ENCODE results near the gene ROR2. TPM values are rescaled to one million over a fixed set of nuclear protein-coding genes. Genes with fewer than 3 reads are reported as not detected.

The ROR2 gene
- total RNA-seq, 4 donors from 2014 or later: 0.70 to 9.9 (median 4.1) TPM

DNA sequence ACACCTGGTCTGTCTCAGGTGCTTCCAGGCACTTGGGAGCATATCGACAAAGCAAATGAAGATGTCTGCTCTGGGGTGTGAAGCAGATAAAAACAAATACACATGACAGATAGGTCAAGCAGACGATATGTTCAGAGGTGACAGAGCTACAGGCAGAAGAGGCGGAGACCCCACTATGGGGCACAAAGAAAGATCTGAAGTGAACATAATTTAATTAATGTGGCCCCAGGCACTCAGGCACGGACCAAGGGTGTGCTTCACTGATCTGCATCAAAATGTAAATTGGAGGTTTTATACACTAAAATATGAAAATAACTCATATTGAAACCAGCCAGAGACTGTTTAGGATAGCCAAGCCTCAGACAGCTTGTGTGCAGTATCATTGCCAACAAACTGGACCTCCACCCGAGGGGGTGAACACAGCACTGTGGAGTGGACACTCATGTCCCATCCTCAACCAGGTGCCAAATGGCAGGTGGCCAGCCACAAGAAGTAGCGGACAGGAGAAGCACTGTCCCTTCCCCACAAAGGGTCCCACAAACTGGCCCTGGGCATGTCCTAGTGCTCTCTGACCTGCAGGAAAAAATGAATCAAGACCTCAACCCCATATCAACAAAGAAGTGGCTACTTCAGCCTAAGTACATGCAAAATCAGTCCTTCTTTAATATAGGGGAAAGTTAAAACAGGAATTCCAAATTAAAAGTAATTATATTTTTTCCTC is 29.2 kb downstream of the ROR2 start:
- Histone ChIP-seq H3K36me3 (no peaks in the 10 kb centered on the region), H3K4me1 (no peaks in the 10 kb centered on the region), H3K27ac (no peak overlapping the region), H3K4me3 (no peak overlapping the region), H3K27me3 (no peaks in the 10 kb centered on the region), H3K9me3 (no peaks in the 10 kb centered on the region)
- no peak for DNase-seq
- TF ChIP-seq POLR2A (IDR thresholded peaks at IDR 0.05): no peak

DNA sequence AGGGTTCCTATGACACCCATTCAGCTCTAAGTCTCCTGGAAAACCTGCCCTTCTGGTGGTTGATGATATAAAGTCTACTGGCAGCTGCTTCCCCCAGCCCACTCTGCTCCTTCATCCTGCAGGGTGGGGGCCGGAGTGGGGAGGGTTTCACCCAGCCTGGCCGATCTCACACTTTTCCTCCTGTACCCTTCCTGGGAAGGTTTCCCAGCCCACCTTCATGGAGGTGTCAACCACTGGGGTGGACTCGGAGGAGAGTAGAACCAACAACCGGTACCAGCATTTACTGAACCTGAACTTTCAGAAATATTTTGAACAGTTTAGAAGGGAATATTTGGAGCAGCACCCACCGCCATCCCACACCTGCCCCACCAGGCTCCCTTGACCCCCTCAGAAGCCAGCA is 30.4 kb downstream of the ROR2 start:
- Histone ChIP-seq H3K36me3 (no peaks in the 10 kb centered on the region), H3K9me3 (no peaks in the 10 kb centered on the region), H3K27ac (no peak overlapping the region), H3K4me1 (no peaks in the 10 kb centered on the region), H3K27me3 (no peaks in the 10 kb centered on the region), H3K4me3 (no peak overlapping the region)
- TF ChIP-seq CTCF (IDR thresholded peaks at IDR 0.05) (no peak), POLR2A (IDR thresholded peaks at IDR 0.05) (no peak)
- DNase-seq: no peak

DNA sequence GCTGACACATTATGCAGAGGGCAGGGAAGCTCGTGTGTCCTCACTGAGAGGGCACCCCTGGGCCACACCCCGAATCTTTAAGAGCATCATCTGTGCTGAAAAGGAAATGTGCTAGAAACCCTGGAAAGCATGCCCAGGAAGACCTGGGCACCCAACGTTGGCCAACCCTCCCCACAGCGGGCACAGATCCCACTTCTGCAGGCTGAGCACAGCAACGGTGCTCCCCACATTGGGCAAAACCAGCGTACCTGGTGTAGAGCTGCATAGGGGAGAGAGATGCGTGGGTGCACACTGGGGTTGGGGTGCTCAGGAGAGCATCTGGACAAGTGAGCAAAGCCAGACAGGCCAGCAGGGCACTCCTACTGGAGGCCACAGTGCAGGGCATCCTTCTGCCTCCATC is 32.6 kb downstream of the ROR2 start:
- H3K36me3 ChIP-seq: no peaks in the 10 kb centered on the region
- H3K4me1 ChIP-seq: no peaks in the 10 kb centered on the region
- H3K27ac ChIP-seq: no peak overlapping the region
- no peak overlapping the region for H3K4me3 ChIP-seq
- no peak for DNase-seq
- no peaks in the 10 kb centered on the region for H3K9me3 ChIP-seq
- no peaks in the 10 kb centered on the region for H3K27me3 ChIP-seq
- TF ChIP-seq POLR2A (IDR thresholded peaks at IDR 0.05) (no peak), CTCF (IDR thresholded peaks at IDR 0.05) (no peak)

DNA sequence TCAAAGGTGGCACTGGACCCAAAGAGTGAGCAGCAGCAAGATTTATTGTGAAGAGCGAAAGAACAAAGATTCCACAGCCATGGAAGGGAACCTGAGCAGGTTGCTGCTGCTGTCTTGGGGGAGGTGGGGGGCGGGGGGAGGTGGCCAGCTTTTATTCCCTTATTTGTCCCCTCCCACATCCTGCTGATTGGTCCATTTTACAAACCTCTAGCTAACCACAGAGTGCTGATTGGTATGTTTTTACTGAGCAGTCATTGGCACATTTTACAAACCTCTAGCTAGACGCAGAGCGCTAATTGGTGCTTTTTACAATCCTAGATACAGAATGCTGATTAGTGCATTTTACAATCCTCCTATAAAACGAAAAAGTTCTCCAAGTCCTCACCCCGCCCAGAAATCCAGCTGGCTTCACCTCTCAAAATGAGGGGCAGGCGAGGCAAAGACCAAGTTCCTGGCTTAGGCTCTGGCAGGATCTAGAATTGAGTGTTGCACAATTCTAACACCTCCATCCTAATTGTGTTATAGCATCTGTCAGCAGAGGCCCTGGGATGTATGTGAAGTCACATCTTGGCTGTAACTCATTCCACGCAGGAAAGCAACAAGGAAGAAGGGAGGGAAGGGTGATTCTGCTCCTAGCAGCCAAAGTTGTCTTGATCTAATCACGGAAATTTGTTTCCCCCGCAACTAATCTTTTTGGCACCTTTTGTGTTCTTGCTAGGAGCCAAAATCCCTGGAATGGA is 34.3 kb downstream of the ROR2 start:
- H3K4me1 ChIP-seq: no peaks in the 10 kb centered on the region
- DNase-seq: peak in 1 of 3 donors; percentile 14
- no peak overlapping the region for H3K4me3 ChIP-seq
- no peaks in the 10 kb centered on the region for H3K9me3 ChIP-seq
- TF ChIP-seq CTCF (IDR thresholded peaks at IDR 0.05): no peak
- no peak for TF ChIP-seq POLR2A (IDR thresholded peaks at IDR 0.05)
- H3K27me3 ChIP-seq: no peaks in the 10 kb centered on the region
- no peak overlapping the region for H3K27ac ChIP-seq
- no peaks in the 10 kb centered on the region for H3K36me3 ChIP-seq

GRCh38 chr9:91914937-91915336 is 35.1 kb downstream of the ROR2 start:
- Histone ChIP-seq H3K27ac (no peak overlapping the region), H3K4me3 (no peak overlapping the region), H3K9me3 (no peaks in the 10 kb centered on the region), H3K27me3 (no peaks in the 10 kb centered on the region), H3K36me3 (no peaks in the 10 kb centered on the region), H3K4me1 (no peaks in the 10 kb centered on the region)
- TF ChIP-seq POLR2A (IDR thresholded peaks at IDR 0.05): no peak
- no peak for TF ChIP-seq CTCF (IDR thresholded peaks at IDR 0.05)
- peak in 1 of 3 donors; percentile 6 for DNase-seq

GRCh38 chr9:91914404-91914803 is 35.6 kb downstream of the ROR2 start:
- H3K27me3 ChIP-seq: no peaks in the 10 kb centered on the region
- H3K4me1 ChIP-seq: no peaks in the 10 kb centered on the region
- no peaks in the 10 kb centered on the region for H3K9me3 ChIP-seq
- H3K27ac ChIP-seq: no peak overlapping the region
- peak in 1 of 3 donors; percentile 15 for DNase-seq
- TF ChIP-seq POLR2A (IDR thresholded peaks at IDR 0.05): no peak
- TF ChIP-seq CTCF (IDR thresholded peaks at IDR 0.05): no peak
- no peaks in the 10 kb centered on the region for H3K36me3 ChIP-seq
- H3K4me3 ChIP-seq: no peak overlapping the region

All from Peyer's patch (tissue), 4 donors.